Activated T-helper 9 cell treated with anti-CD3 and anti-CD28 coated beads, Interleukin-2, amount 50 U/mL, for 16 hours (primary cell): ENCODE results near the gene MBNL3.
"Not testable (repeated sequence)": the region's sequence is repeated elsewhere in the genome, so short reads cannot be mapped to it uniquely, and the experiment has no call there.

Experiments used
- DNase-seq: peaks from one replicate; pipeline ENCODE4 v3.0.0-alpha.2; 2020; ENCODE audit warnings: low read depth

Gene MBNL3

GRCh38 chrX:132480581-132481203 lies 8.1 kb downstream of the MBNL3 start:
- DNase-seq = peak; percentile 1

GRCh38 chrX:132474544-132475248 lies 14.1 kb downstream of the MBNL3 start:
- no peak for DNase-seq

GRCh38 chrX:132472397-132472796 lies 16.4 kb downstream of the MBNL3 start:
- no peak for DNase-seq

- DNase-seq = no peak
Observed at GRCh38 chrX:132470831-132471230, 18.0 kb downstream of the MBNL3 start.

- no peak for DNase-seq
Observed at GRCh38 chrX:132470179-132470578, 18.7 kb downstream of the MBNL3 start.

- DNase-seq = no peak
Observed at GRCh38 chrX:132468454-132468853, 20.4 kb downstream of the MBNL3 start.

GRCh38 chrX:132467989-132468388 lies 20.8 kb downstream of the MBNL3 start:
- no peak for DNase-seq

- DNase-seq = no peak
Observed at GRCh38 chrX:132467026-132467425, 21.8 kb downstream of the MBNL3 start.

GRCh38 chrX:132463411-132463810 lies 25.4 kb downstream of the MBNL3 start:
- no peak for DNase-seq

GRCh38 chrX:132461886-132462285 lies 27.0 kb downstream of the MBNL3 start:
- no peak for DNase-seq

- no peak for DNase-seq
Observed at GRCh38 chrX:132452911-132453550, 35.8 kb downstream of the MBNL3 start.

- not testable (repeated sequence) for DNase-seq
Observed at GRCh38 chrX:132445909-132446308, 42.9 kb downstream of the MBNL3 start.

GRCh38 chrX:132444936-132445335 lies 43.9 kb downstream of the MBNL3 start:
- no peak for DNase-seq

GRCh38 chrX:132443196-132444135 lies 45.4 kb downstream of the MBNL3 start:
- DNase-seq = no peak

GRCh38 chrX:132442691-132443090 lies 46.1 kb downstream of the MBNL3 start:
- DNase-seq = no peak

GRCh38 chrX:132435222-132435621 lies 53.6 kb downstream of the MBNL3 start:
- no peak for DNase-seq

- DNase-seq = no peak
Observed at GRCh38 chrX:132433551-132433950, 55.3 kb downstream of the MBNL3 start.

- DNase-seq = no peak
Observed at GRCh38 chrX:132433001-132433400, 55.8 kb downstream of the MBNL3 start.

GRCh38 chrX:132428896-132429295 lies 59.9 kb downstream of the MBNL3 start:
- DNase-seq = no peak

GRCh38 chrX:132426695-132427281 lies 62.0 kb downstream of the MBNL3 start:
- DNase-seq = no peak

- no peak for DNase-seq
Observed at GRCh38 chrX:132425744-132426318, 63.0 kb downstream of the MBNL3 start.
